Bronchial epithelial cell (primary cell): ENCODE results near the gene POU4F1. TPM values are rescaled to one million over a fixed set of nuclear protein-coding genes. Genes with fewer than 3 reads are reported as not detected.

Experiments used
- DNase-seq: peaks from one replicate; pipeline ENCODE4 v3.0.0-alpha.2; 2010; ENCODE audit warnings: low read depth
- FAIRE-seq: peaks from 2 replicates; lab custom pipeline; 2011; peaks lifted over from hg19 to GRCh38; lab: Jason Lieb, UNC
- H3K27me3 ChIP-seq: 2 replicates; pipeline ENCODE4 v1.5.1; 2011; ENCODE audit warnings: low read length; ENCODE audit not compliant: control insufficient read depth, insufficient read depth
- H3K36me3 ChIP-seq: 2 replicates; pipeline ENCODE4 v1.5.1; 2011; ENCODE audit warnings: low read length; ENCODE audit not compliant: control insufficient read depth, insufficient read depth
- H3K4me3 ChIP-seq: 2 replicates; pipeline ENCODE4 v1.5.1; 2011; ENCODE audit warnings: mild to moderate bottlenecking, low read depth, low read length, control low read depth
- CTCF ChIP-seq: IDR thresholded peaks from 2 replicates; pipeline ENCODE4 v1.5.1; 2011; ENCODE audit warnings: mild to moderate bottlenecking, moderate library complexity, low read length, control low read depth, inconsistent platforms; ENCODE audit not compliant: insufficient read depth, severe bottlenecking
- total RNA-seq: library from RNA; depleted of rRNA; stranded (reverse); fragments of >200 nt; gene quantifications from 2 replicates; pipeline ENCODE4 v1.2.1, GENCODE V29; 2014

Gene POU4F1
- total RNA-seq, 1 donor from 2014 or later, result not detected

GRCh38 chr13:78599645-78600279, 3.6 kb downstream of the POU4F1 start:
- Histone ChIP-seq H3K4me3 (no peak overlapping the region), H3K36me3 (no peaks in the 10 kb centered on the region), H3K27me3 (peaks cover 72% of the 10 kb centered on the region)
- FAIRE-seq (no peak), DNase-seq (no peak)
- no peak for TF ChIP-seq CTCF

GRCh38 chr13:78598966-78599644, 4.2 kb downstream of the POU4F1 start:
- no peak overlapping the region for H3K4me3 ChIP-seq
- no peak for DNase-seq
- H3K36me3 ChIP-seq, result no peaks in the 10 kb centered on the region
- TF ChIP-seq CTCF, result no peak
- FAIRE-seq, result no peak
- H3K27me3 ChIP-seq, result peaks cover 73% of the 10 kb centered on the region

- H3K36me3 ChIP-seq, result no peaks in the 10 kb centered on the region
- no peak for TF ChIP-seq CTCF
- no peak overlapping the region for H3K4me3 ChIP-seq
- peaks cover 76% of the 10 kb centered on the region for H3K27me3 ChIP-seq
- DNase-seq (no peak), FAIRE-seq (no peak)
These were observed 5.1 kb downstream of the POU4F1 start for GRCh38 chr13:78598116-78598781.

DNA sequence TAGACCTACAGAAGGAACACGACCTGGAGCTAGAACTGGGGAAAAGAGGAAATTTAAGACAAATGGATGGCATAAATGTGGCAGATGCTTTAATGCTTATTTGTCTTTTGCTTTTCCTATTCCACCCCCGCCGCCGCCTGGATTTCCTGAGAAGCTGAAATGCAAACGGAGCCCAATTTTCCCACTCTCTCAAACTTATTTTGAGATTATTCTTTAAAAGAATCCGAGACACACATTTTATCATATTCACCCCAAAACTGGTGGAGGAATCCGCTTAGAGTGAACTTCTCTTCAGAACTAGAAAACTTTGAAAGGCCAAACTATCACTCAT, 5.8 kb downstream of the POU4F1 start:
- Histone ChIP-seq H3K4me3 (no peak overlapping the region), H3K36me3 (no peaks in the 10 kb centered on the region), H3K27me3 (peaks cover 70% of the 10 kb centered on the region)
- no peak for FAIRE-seq
- TF ChIP-seq CTCF, result no peak
- no peak for DNase-seq

DNA sequence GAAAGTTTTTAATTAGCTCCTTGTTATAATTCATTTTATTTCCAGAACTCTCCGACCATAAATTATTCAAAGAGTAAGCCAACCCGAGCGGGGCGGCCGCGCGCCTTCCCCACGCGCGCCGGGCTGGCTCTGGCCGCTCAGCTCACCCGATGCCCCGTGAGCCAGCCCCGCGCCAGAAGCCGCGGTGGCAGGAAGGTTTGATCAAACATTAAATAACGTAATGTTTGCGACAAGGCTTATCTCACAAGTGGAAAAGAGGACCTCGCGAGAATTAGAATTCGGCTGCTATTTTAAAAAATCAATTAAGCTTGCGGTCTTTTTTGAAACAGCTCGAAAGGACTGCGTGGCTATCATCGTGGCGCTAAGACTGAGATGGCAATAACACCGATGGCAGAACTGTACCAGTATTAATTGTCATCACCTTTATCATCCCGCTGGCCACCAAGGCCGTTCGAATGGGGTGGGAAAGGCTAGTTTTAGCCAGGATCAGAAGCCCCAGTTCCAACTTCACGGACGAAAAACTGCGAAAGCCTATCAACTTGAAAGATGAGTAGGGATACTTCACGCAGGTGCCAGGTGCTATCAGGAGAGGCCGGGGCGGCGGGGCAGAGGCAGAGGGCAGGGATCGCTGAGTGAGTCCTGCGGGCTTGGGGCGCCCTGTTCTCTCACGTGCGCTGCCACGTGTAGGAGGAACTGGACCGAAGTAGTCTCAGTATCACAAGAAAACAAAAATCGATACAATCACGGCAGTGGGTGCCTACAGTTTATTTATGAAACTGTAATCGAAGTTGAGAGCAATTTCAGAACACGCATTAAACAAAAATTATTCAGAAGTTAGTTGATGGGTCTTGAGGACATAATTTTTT, 6.4 kb downstream of the POU4F1 start:
- Histone ChIP-seq H3K36me3 (no peaks in the 10 kb centered on the region), H3K27me3 (peaks cover 67% of the 10 kb centered on the region), H3K4me3 (no peak overlapping the region)
- no peak for DNase-seq
- TF ChIP-seq CTCF, result no peak
- no peak for FAIRE-seq
